WI38 (cell line): ENCODE results near the gene STOML1.
"Not testable (repeated sequence)": the region's sequence is repeated elsewhere in the genome, so short reads cannot be mapped to it uniquely, and the experiment has no call there.

Experiments
- H3K4me3 ChIP-seq: 2 replicates; pipeline ENCODE4 v1.5.1; 2011; ENCODE audit warnings: low read depth, mild to moderate bottlenecking, control low read depth, low read length
- TF ChIP-seq, protein P1 (sequence below): IDR thresholded peaks from 2 replicates; pipeline ENCODE4 v1.5.1; 2012; ENCODE audit warnings: low read depth, mild to moderate bottlenecking, control low read depth, low read length

The STOML1 gene

DNA sequence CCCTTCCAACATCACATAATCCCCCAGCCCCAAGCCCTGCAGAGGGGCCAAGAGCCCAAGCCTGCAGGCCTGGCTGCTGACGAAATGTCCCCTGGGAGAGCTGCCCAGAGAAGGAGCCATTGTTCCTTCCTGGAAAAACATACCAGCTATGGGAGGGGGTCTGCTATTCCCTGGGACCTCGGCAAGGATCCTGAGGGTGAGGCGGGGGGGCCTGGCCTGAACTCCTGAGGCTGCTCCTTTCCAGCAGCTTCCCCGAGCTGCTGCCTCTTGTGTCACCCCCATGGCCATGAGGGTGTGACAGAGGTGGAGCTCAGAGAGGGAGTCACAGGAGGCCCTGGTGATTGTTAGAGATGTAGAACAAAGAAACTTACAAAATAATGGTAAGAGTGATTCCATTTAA is 53.0 kb downstream of the STOML1 start:
- TF ChIP-seq, protein P1, sequence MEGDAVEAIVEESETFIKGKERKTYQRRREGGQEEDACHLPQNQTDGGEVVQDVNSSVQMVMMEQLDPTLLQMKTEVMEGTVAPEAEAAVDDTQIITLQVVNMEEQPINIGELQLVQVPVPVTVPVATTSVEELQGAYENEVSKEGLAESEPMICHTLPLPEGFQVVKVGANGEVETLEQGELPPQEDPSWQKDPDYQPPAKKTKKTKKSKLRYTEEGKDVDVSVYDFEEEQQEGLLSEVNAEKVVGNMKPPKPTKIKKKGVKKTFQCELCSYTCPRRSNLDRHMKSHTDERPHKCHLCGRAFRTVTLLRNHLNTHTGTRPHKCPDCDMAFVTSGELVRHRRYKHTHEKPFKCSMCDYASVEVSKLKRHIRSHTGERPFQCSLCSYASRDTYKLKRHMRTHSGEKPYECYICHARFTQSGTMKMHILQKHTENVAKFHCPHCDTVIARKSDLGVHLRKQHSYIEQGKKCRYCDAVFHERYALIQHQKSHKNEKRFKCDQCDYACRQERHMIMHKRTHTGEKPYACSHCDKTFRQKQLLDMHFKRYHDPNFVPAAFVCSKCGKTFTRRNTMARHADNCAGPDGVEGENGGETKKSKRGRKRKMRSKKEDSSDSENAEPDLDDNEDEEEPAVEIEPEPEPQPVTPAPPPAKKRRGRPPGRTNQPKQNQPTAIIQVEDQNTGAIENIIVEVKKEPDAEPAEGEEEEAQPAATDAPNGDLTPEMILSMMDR: no peak
- no peak overlapping the region for H3K4me3 ChIP-seq

DNA sequence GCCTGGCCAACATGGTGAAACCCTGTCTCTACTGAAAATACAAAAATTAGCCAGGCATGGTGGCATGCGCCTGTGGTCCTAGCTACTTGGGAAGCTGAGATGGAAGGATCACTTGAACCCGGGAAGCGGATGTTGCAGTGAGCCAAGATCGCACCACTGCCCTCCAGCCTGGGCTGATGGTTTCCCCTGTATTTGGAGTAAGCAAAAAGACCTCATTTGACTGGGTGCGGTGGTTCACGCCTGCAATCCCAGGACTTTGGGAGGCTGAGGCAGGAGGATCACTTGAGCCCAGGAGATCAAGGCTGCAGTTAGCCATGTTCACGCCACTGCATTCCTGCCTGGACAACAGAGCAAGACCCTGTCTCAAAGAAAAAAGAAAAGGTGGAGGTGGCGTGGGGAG is 53.6 kb downstream of the STOML1 start:
- not testable (repeated sequence) for H3K4me3 ChIP-seq

DNA sequence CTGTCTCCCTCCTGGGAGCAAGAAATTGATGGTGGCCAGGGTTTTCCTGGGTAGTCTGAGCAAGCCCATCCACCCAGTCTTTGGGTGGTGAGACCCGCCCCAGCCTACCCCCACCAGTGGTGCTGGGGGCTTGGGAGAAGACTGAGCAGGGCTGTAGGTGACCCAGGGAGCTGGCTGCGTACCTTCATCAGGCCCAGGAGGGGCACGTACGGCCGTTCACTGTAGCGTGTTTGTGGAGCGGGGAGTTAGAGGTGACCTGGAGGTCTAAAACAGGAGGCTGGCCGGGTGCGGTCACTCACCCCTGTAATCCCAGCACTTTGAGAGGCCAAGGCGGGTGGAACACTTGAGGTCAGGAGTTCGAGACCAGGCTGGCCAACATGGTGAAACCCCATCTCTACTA is 54.4 kb downstream of the STOML1 start:
- no peak overlapping the region for H3K4me3 ChIP-seq

DNA sequence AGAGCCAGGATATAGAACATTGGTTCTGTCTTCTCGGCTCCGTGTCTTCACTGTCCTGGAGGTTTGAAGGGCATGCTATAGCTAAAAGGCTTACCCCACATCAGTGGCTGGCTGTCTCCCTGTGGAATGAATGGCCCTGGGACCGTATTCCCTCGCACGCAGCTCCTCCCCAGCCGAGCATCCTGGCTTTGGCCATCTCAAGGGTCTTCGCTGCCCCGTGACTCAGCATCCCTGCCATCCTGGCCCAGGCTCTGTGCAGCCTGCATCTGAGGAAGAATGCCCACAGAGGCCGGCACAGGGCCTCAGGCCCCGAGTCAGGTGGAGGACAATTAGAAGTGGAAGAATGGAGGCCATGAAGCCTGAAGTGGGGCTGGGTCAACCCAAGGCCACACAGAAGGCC is 54.8 kb downstream of the STOML1 start:
- TF ChIP-seq, protein P1: no peak
- H3K4me3 ChIP-seq: no peak overlapping the region

More for the DNA sequence above, 54.4 kb downstream of the STOML1 start:
- TF ChIP-seq, protein P1: no peak

DNA sequence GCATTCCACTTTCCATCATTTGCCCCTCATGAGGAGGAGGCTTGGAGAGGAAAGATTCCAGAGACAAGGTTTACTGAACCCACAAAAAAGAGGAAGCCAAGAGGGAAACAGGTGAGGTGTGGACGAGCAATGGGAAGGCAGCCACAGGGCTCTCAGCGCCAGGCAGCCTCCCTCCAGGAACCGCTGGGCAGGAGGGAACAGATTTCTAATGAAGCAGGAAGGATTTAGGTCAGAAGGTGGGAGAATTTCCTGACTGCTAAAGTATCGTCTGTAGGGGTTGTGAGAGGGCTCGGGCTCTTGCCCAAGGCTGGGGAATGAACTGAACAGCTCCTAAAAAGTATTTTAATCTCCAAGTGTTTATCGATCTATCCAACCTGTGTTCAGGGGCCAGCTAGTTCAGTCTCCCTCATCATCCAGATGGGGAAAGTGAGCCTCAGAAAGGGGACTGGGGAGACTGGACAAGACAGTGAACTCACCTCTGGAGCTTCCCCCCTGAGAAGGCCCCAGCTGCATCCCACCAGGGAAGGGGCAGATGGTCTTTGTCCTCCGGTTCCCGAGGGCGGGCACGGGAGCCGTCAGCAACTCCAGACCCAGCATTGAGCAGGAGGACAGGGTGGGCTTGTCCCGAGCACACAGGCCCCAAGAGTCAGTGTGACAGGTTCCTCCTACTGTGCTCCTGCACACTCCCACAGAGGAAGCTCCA is 55.4 kb downstream of the STOML1 start:
- TF ChIP-seq, protein P1: no peak
- no peak overlapping the region for H3K4me3 ChIP-seq

DNA sequence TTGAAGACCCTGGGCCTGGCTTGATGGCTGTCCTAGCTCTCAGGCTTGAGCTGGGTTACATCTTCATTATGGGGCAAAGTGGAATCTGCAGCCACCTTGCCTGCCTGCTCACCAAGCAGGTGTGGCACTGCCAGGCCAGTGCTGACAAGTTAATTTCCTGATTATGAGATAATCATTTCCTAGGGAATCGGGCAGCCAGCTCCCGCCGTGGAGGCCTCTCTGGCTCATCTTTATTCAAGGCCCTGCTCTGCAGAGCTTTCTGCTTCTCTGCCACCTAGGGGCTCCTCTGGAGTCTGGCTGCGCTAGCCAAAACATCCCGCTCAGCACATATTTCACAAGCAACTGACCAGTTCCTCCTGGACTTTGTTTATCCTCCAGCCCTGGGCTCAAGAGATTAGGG is 55.9 kb downstream of the STOML1 start:
- TF ChIP-seq, protein P1: peak; percentile 30; the same call in 1 of the 2 replicates
- H3K4me3 ChIP-seq: no peak overlapping the region

DNA sequence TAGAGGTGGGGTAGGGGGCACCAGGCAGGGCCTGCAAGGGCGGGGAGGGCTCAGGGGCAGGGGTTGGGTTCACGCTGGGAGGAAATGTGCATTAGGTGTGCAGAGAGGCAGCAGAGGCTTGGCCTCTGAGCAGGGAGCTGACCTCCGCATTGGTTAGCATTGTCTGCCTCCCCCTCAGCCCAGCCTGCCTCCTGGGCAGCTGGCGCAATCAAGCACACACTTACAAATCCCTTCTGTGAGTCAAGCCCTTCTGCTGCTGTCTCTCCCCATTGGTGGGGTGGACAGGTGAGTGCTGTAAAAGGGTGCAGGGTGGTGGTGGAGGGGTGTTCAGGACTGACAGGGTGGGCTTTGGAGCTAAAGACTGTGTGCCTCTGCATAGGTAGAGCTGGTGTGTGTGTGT is 56.5 kb downstream of the STOML1 start:
- TF ChIP-seq, protein P1: no peak
- H3K4me3 ChIP-seq: no peak overlapping the region

DNA sequence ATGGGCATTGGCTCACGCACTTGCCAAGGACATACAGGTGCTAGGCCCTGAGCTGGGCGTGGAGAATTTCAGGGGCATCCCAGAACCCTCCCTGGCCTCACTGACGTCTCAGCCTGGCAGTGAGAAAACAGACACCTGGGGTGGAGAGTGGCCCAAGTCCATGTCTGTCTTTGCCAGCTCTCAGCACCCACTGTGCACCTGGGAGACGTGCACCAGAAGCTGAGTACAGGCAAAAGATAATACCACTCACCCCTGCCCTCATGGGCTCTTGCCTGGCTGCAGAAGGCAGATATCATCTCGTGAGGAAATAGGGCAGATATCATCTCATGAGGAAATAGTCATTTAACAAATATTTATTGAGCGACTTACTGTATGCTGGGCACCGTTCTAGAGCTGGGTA is 57.8 kb downstream of the STOML1 start:
- TF ChIP-seq, protein P1: no peak

More for the DNA sequence above, 57.8 kb downstream of the STOML1 start:
- no peak overlapping the region for H3K4me3 ChIP-seq
